Astrocyte of the spinal cord (primary cell): ENCODE measurements around the gene IFNK.

ENCODE experiments used
- DNase-seq: peaks from one replicate; pipeline ENCODE4 v3.0.0; 2011; ENCODE audit warnings: low read depth, low spot score
- H3K4me3 ChIP-seq: 2 replicates; pipeline ENCODE4 v1.5.1; 2011; ENCODE audit warnings: low read depth, mild to moderate bottlenecking, low read length, moderate library complexity
- CTCF ChIP-seq: IDR thresholded peaks from 2 replicates; pipeline ENCODE4 v1.5.1; 2012; ENCODE audit warnings: low read depth, mild to moderate bottlenecking, low read length, inconsistent platforms
- in situ Hi-C: cut with HindIII; loops from 2 replicates; pipeline ENCODE4 v1.10.0; 2017; ENCODE audit warnings: low sequenced_read_pairs

The IFNK gene

GRCh38 chr9:27564670-27565069, 40.6 kb downstream of the IFNK start:
- no peak overlapping the region for H3K4me3 ChIP-seq
- DNase-seq = no peak
- in situ Hi-C loops = no loop called here
- no peak for TF ChIP-seq CTCF

GRCh38 chr9:27565696-27566095, 41.6 kb downstream of the IFNK start:
- no peak overlapping the region for H3K4me3 ChIP-seq
- in situ Hi-C loops = no loop called here
- no peak for TF ChIP-seq CTCF
- no peak for DNase-seq

- H3K4me3 ChIP-seq = no peak overlapping the region
- in situ Hi-C loops = no loop called here
- TF ChIP-seq CTCF = no peak
- no peak for DNase-seq
Measured at GRCh38 chr9:27566118-27566517, 42.0 kb downstream of the IFNK start.

GRCh38 chr9:27569406-27569805, 45.3 kb downstream of the IFNK start:
- in situ Hi-C loops = no loop called here
- no peak for DNase-seq
- no peak for TF ChIP-seq CTCF
- H3K4me3 ChIP-seq = no peak overlapping the region

- no peak for DNase-seq
- no peak overlapping the region for H3K4me3 ChIP-seq
- in situ Hi-C loops = no loop called here
- no peak for TF ChIP-seq CTCF
Measured at GRCh38 chr9:27571011-27571410, 46.9 kb downstream of the IFNK start.

GRCh38 chr9:27572061-27572460, 48.0 kb downstream of the IFNK start:
- H3K4me3 ChIP-seq = peak overlapping the region; percentile 72
- TF ChIP-seq CTCF = no peak
- in situ Hi-C loops = no loop called here
- DNase-seq = no peak

- in situ Hi-C loops = no loop called here
- peak overlapping the region; percentile 72 for H3K4me3 ChIP-seq
- peak; percentile 46 for DNase-seq
- TF ChIP-seq CTCF = no peak
Measured at GRCh38 chr9:27572566-27572917, 48.5 kb downstream of the IFNK start.
